Testis (tissue), 2 donors: ENCODE measurements around the gene BBS5.

Experiments used
- POLR2A ChIP-seq: fragments of 450-650 bp; IDR thresholded peaks from one replicate; pipeline ENCODE4 v1.6.1; 2017; ENCODE audit warnings: antibody characterized with exemption, mild to moderate bottlenecking, moderate library complexity
- TF ChIP-seq, protein P1 (sequence below), 3 experiments: fragments of 450-650 bp in 2 of 3; fragments of 200-600 bp in 1 of 3; sonication (generic) in 1 of 3; IDR thresholded peaks; one replicate each; pipeline ENCODE4 v1.5.1; 2016 to 2019; ENCODE audit warnings: antibody characterized with exemption in 3 of 3, mild to moderate bottlenecking in 2 of 3, moderate library complexity in 1 of 3

DNA sequence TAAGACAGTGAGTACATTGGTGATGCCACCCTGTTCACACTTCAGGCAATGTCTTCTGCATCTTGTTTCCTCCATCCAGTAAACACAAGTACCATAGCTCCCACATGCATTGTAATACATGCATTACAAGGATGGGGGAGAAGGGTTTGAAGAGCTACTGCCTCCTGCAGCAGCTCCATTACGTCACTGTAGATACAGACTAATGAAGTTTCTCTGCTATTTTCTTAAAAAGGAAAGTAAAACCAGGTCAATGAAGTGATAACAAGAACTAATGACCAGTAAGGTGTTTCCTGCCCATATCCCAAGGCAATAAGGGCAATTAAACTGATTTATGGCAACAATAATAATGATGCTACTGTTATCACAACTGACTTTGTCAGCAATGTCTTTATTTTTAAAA lies 18.2 kb upstream of the BBS5 start:
- TF ChIP-seq, protein P1, sequence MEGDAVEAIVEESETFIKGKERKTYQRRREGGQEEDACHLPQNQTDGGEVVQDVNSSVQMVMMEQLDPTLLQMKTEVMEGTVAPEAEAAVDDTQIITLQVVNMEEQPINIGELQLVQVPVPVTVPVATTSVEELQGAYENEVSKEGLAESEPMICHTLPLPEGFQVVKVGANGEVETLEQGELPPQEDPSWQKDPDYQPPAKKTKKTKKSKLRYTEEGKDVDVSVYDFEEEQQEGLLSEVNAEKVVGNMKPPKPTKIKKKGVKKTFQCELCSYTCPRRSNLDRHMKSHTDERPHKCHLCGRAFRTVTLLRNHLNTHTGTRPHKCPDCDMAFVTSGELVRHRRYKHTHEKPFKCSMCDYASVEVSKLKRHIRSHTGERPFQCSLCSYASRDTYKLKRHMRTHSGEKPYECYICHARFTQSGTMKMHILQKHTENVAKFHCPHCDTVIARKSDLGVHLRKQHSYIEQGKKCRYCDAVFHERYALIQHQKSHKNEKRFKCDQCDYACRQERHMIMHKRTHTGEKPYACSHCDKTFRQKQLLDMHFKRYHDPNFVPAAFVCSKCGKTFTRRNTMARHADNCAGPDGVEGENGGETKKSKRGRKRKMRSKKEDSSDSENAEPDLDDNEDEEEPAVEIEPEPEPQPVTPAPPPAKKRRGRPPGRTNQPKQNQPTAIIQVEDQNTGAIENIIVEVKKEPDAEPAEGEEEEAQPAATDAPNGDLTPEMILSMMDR (IDR thresholded peaks at IDR 0.05) = no peak
- TF ChIP-seq POLR2A = no peak
